Measurements from ENCODE around the gene ARAP3.

DNA sequence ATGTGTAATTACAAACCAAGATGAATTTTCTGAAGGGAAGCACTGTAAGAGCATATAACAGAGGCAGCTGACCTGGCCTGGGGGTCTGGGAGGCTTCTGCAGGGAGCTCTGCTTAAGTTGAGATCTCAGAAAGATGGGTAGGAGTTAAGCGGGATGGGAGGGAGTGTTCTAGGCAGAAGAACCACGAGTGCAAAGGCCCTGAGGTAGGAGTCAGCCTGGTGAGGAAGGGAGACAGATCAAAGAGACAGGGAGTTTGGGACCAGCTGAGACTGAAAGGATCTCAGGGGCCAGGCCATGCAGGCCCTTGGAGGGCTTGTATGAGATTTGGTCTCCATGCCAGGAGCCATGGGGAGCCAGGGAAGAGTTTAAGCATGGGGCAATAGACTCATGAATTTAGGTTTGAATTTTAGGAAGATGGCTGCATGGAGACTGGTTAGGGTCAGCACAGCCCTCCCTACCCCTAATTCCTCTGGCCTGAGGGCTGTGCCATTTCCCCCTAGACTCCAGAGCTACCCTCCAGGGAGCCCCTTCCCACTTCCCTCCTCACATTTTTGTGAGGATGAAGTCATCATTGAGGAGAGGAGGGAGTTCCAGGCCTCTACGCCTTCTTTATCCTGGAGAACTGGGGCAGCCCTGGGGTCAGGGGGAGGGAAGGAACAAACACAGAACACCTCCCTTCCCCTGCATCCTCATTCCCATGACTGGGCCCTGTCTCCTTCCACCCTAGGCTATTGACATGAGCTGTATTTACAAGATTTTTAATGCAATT is 4.8 kb upstream of the ARAP3 start:
- TF ChIP-seq CTCF (IDR thresholded peaks at IDR 0.05; ENCODE audit: poor library complexity, severe bottlenecking) (no peak), RAD21 (conservative IDR thresholded peaks at IDR 0.05) (no peak), POLR2AphosphoS5 (IDR thresholded peaks at IDR 0.05) (no peak), SMC3 (conservative IDR thresholded peaks at IDR 0.05; ENCODE audit: poor library complexity) (no peak)
